ENCODE measurements around the gene CDH12. TPM values are rescaled to one million over a fixed set of nuclear protein-coding genes. Genes with fewer than 3 reads are reported as not detected.
"Not testable (repeated sequence)": the region's sequence is repeated elsewhere in the genome, so short reads cannot be mapped to it uniquely, and the experiment has no call there.

The CDH12 gene
- total and polyA plus RNA-seq, 2 experiments from 2014 or later = 0.09 to 0.97 TPM

GRCh38 chr5:22793463-22793862, 59.7 kb downstream of the CDH12 start:
- no peak for TF ChIP-seq CTCF (IDR thresholded peaks at IDR 0.05; ENCODE audit: low read depth, low read length)
- Histone ChIP-seq H3K27me3 (no peaks in the 10 kb centered on the region), H3K4me1 (ENCODE audit: low read depth) (no peaks in the 10 kb centered on the region), H3K9me3 (ENCODE audit: low read depth) (no peaks in the 10 kb centered on the region), H3K27ac (no peak overlapping the region), H3K36me3 (no peaks in the 10 kb centered on the region), H3K4me3 (no peak overlapping the region)
- no peak for DNase-seq (ENCODE audit: low read depth in 1 of 2, low spot score in 1 of 2)

GRCh38 chr5:22787807-22788206, 65.3 kb downstream of the CDH12 start:
- Histone ChIP-seq H3K27me3 (no peaks in the 10 kb centered on the region), H3K36me3 (no peaks in the 10 kb centered on the region), H3K27ac (no peak overlapping the region), H3K4me3 (no peak overlapping the region), H3K9me3 (ENCODE audit: low read depth) (no peaks in the 10 kb centered on the region), H3K4me1 (ENCODE audit: low read depth) (no peaks in the 10 kb centered on the region)
- no peak for DNase-seq (ENCODE audit: low read depth in 1 of 2, low spot score in 1 of 2)
- no peak for TF ChIP-seq CTCF (IDR thresholded peaks at IDR 0.05; ENCODE audit: low read depth, low read length)

- Histone ChIP-seq H3K4me1 (ENCODE audit: low read depth) (no peaks in the 10 kb centered on the region), H3K36me3 (no peaks in the 10 kb centered on the region), H3K27me3 (no peaks in the 10 kb centered on the region), H3K9me3 (ENCODE audit: low read depth) (no peaks in the 10 kb centered on the region), H3K4me3 (no peak overlapping the region), H3K27ac (no peak overlapping the region)
- TF ChIP-seq CTCF (IDR thresholded peaks at IDR 0.05; ENCODE audit: low read depth, low read length) = no peak
- DNase-seq (ENCODE audit: low read depth in 1 of 2, low spot score in 1 of 2) = no peak
Measured at GRCh38 chr5:22787398-22787797, 65.7 kb downstream of the CDH12 start.

- H3K9me3 ChIP-seq (ENCODE audit: low read depth) = no peaks in the 10 kb centered on the region
- no peaks in the 10 kb centered on the region for H3K27me3 ChIP-seq
- no peak for DNase-seq (ENCODE audit: low read depth in 1 of 2, low spot score in 1 of 2)
- H3K27ac ChIP-seq = no peak overlapping the region
- H3K36me3 ChIP-seq = no peaks in the 10 kb centered on the region
- no peaks in the 10 kb centered on the region for H3K4me1 ChIP-seq (ENCODE audit: low read depth)
- H3K4me3 ChIP-seq = no peak overlapping the region
- no peak for TF ChIP-seq CTCF (IDR thresholded peaks at IDR 0.05; ENCODE audit: low read depth, low read length)
Measured at GRCh38 chr5:22780756-22781155, 72.4 kb downstream of the CDH12 start.

- Histone ChIP-seq H3K4me3 (no peak overlapping the region), H3K27me3 (no peaks in the 10 kb centered on the region), H3K36me3 (no peaks in the 10 kb centered on the region), H3K27ac (no peak overlapping the region), H3K4me1 (ENCODE audit: low read depth) (no peaks in the 10 kb centered on the region), H3K9me3 (ENCODE audit: low read depth) (no peaks in the 10 kb centered on the region)
- no peak for DNase-seq (ENCODE audit: low read depth in 1 of 2, low spot score in 1 of 2)
- TF ChIP-seq CTCF (IDR thresholded peaks at IDR 0.05; ENCODE audit: low read depth, low read length) = no peak
Measured at GRCh38 chr5:22779499-22779898, 73.6 kb downstream of the CDH12 start.

GRCh38 chr5:22776285-22776684, 76.9 kb downstream of the CDH12 start:
- H3K9me3 ChIP-seq (ENCODE audit: low read depth) = no peaks in the 10 kb centered on the region
- no peaks in the 10 kb centered on the region for H3K4me1 ChIP-seq (ENCODE audit: low read depth)
- DNase-seq (ENCODE audit: low read depth in 1 of 2, low spot score in 1 of 2) = no peak
- no peak overlapping the region for H3K4me3 ChIP-seq
- H3K27ac ChIP-seq = no peak overlapping the region
- TF ChIP-seq CTCF (IDR thresholded peaks at IDR 0.05; ENCODE audit: low read depth, low read length) = no peak
- H3K36me3 ChIP-seq = no peaks in the 10 kb centered on the region
- no peaks in the 10 kb centered on the region for H3K27me3 ChIP-seq

GRCh38 chr5:22774214-22774613, 78.9 kb downstream of the CDH12 start:
- H3K4me1 ChIP-seq (ENCODE audit: low read depth); H3K27ac ChIP-seq; H3K27me3 ChIP-seq; DNase-seq (ENCODE audit: low read depth in 1 of 2, low spot score in 1 of 2); H3K9me3 ChIP-seq (ENCODE audit: low read depth); H3K36me3 ChIP-seq; H3K4me3 ChIP-seq: not testable (repeated sequence)
